Bronchial epithelial cell (primary cell): ENCODE measurements around the gene PGM1. TPM values are rescaled to one million over a fixed set of nuclear protein-coding genes. Genes with fewer than 3 reads are reported as not detected.
A peak's percentile ranks its signal among the peaks of the same experiment; 100 is the strongest.

Experiments
- DNase-seq: peaks from one replicate; pipeline ENCODE4 v3.0.0-alpha.2; 2010; ENCODE audit warnings: low read depth
- FAIRE-seq: peaks from 2 replicates; lab custom pipeline; 2011; peaks lifted over from hg19 to GRCh38; lab: Jason Lieb, UNC
- H3K27me3 ChIP-seq: 2 replicates; pipeline ENCODE4 v1.5.1; 2011; ENCODE audit warnings: low read length; ENCODE audit not compliant: control insufficient read depth, insufficient read depth
- H3K36me3 ChIP-seq: 2 replicates; pipeline ENCODE4 v1.5.1; 2011; ENCODE audit warnings: low read length; ENCODE audit not compliant: control insufficient read depth, insufficient read depth
- H3K4me3 ChIP-seq: 2 replicates; pipeline ENCODE4 v1.5.1; 2011; ENCODE audit warnings: mild to moderate bottlenecking, low read depth, low read length, control low read depth
- total RNA-seq: library from RNA; depleted of rRNA; stranded (reverse); fragments of >200 nt; gene quantifications from 2 replicates; pipeline ENCODE4 v1.2.1, GENCODE V29; 2014
- TF ChIP-seq, protein P1 (sequence below): IDR thresholded peaks from 2 replicates; pipeline ENCODE4 v1.5.1; 2011; ENCODE audit warnings: mild to moderate bottlenecking, moderate library complexity, low read length, control low read depth, inconsistent platforms; ENCODE audit not compliant: insufficient read depth, severe bottlenecking

The PGM1 gene
- total RNA-seq, 1 donor from 2014 or later, result 69.2 TPM

- Histone ChIP-seq H3K27me3 (no peaks in the 10 kb centered on the region), H3K4me3 (no peak overlapping the region), H3K36me3 (no peaks in the 10 kb centered on the region)
- TF ChIP-seq, protein P1, sequence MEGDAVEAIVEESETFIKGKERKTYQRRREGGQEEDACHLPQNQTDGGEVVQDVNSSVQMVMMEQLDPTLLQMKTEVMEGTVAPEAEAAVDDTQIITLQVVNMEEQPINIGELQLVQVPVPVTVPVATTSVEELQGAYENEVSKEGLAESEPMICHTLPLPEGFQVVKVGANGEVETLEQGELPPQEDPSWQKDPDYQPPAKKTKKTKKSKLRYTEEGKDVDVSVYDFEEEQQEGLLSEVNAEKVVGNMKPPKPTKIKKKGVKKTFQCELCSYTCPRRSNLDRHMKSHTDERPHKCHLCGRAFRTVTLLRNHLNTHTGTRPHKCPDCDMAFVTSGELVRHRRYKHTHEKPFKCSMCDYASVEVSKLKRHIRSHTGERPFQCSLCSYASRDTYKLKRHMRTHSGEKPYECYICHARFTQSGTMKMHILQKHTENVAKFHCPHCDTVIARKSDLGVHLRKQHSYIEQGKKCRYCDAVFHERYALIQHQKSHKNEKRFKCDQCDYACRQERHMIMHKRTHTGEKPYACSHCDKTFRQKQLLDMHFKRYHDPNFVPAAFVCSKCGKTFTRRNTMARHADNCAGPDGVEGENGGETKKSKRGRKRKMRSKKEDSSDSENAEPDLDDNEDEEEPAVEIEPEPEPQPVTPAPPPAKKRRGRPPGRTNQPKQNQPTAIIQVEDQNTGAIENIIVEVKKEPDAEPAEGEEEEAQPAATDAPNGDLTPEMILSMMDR, result no peak
- DNase-seq (peak; percentile 5), FAIRE-seq (no peak)
Observed at GRCh38 chr1:63603810-63604209, 10.6 kb downstream of the PGM1 start.

GRCh38 chr1:63607322-63607721, 14.1 kb downstream of the PGM1 start:
- TF ChIP-seq, protein P1, result no peak
- DNase-seq (no peak), FAIRE-seq (no peak)
- Histone ChIP-seq H3K4me3 (no peak overlapping the region), H3K27me3 (no peaks in the 10 kb centered on the region), H3K36me3 (no peaks in the 10 kb centered on the region)

DNA sequence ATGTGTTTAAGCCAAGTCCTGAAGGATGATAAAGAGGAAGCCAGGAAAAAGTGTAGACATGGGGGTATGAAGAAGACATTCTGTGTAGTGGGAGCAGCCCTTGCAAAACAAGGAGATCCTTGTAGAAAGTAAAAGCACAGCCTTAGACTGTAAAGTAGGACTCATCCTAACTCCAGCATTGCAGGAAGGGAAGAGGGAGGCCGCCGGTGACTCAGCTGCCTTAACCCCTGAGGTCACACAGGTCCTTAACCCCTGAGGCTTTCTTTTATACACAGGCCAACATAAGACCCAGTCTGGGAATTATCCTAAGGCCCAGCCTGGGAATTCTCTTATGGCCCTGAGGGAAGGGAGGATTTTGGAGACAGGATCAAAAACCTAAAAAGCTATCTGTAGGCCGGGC, 18.0 kb downstream of the PGM1 start:
- TF ChIP-seq, protein P1, result no peak
- no peaks in the 10 kb centered on the region for H3K27me3 ChIP-seq
- no peak for FAIRE-seq
- H3K4me3 ChIP-seq, result no peak overlapping the region
- H3K36me3 ChIP-seq, result no peaks in the 10 kb centered on the region
- DNase-seq, result no peak

DNA sequence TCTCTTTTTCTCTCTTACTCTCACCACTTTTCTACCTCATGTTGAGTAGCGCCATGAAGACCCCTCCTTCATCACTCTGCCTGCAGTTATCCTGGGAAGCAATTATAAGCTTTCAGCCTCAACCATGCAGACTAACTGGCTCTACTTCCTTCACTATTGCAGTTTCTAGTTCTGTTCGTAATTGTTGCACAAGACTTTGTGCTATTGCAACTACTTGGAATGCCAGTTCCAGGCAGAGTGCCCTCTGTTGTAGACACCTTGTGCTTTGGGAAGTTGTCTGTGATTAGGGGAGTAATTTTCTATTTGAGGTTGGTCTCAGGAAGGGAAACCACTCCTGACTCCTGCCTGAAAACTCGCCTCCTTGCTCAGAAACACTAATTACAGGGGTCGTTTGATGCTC, 19.4 kb downstream of the PGM1 start:
- Histone ChIP-seq H3K36me3 (no peaks in the 10 kb centered on the region), H3K27me3 (no peaks in the 10 kb centered on the region), H3K4me3 (no peak overlapping the region)
- FAIRE-seq, result peak; percentile 75
- no peak for DNase-seq
- TF ChIP-seq, protein P1, result no peak

DNA sequence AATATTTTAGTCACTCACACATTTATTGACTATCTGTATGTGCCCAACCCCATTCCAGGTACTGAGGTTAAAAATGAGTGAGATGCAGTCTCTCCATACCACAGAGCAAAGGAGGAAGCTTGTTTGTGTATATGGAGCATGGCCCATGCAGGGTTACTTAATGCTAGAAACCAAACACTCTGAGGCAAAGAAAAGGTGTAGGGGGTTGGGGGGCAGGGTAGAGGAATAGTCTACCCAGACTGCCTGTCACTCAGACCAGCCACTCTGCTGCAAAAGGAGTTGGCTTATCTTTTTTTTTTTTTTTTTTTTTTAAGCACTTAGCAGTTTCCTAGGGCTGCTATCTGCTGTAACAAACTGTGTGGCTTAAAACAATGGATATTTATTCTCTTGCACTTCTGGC, 19.8 kb downstream of the PGM1 start:
- H3K4me3 ChIP-seq, result no peak overlapping the region
- FAIRE-seq, result no peak
- H3K27me3 ChIP-seq, result no peaks in the 10 kb centered on the region
- no peaks in the 10 kb centered on the region for H3K36me3 ChIP-seq
- no peak for DNase-seq
- TF ChIP-seq, protein P1, result no peak

DNA sequence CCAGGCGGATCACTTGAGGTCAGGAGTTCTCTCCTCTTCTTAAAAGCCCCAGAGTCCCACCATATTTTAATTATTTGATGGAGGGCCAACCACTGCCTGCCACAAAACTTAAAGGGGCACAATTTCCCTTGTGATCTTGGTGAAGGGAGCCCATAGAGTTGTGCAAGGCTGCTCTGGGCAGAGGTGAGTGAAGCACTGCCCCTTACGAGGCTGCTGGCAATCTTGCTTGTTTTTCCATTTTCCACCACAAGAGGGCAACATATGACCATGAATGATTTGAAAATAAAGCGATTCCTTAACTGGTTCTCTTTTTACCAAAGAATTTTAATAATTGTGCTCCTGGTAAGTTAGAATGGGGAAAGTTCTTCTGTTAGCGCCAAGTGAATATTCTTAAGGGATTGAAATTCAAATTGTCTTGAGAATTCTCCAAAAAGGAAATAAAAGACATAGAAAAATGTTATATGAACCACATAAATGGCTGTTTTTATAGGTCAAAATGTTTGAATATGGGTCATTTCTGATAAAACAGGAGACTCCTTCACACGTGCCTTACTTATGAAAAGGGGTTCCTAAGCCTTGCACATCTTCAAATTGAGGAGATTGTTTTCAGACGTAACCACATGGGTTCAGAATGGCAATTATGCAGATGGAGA, 22.7 kb downstream of the PGM1 start:
- TF ChIP-seq, protein P1, result peak; percentile 50
- peak; percentile 64 for DNase-seq
- Histone ChIP-seq H3K4me3 (no peak overlapping the region), H3K27me3 (no peaks in the 10 kb centered on the region), H3K36me3 (no peaks in the 10 kb centered on the region)
- FAIRE-seq, result no peak
